Thyroid gland (tissue), 4 donors: ENCODE data around the gene CDCA4. TPM values are rescaled to one million over a fixed set of nuclear protein-coding genes. Genes with fewer than 3 reads are reported as not detected.
A peak's percentile ranks its signal among the peaks of the same experiment; 100 is the strongest.

Experiments used
- DNase-seq, 2 donors: peaks; one replicate each; pipeline ENCODE4 v3.0.0-alpha.2; 2019
- H3K27ac ChIP-seq, 3 donors: fragments of 200-600 bp; sonication (generic); 1 replicate in 2 of 3; 2 replicates in 1 of 3; pipeline ENCODE4 v1.5.1; 2016 to 2019; ENCODE audit warnings: mild to moderate bottlenecking in 1 of 3, moderate library complexity in 1 of 3
- H3K27me3 ChIP-seq: fragments of 200-600 bp; sonication (generic); one replicate; pipeline ENCODE4 v1.5.1; 2019
- H3K36me3 ChIP-seq, 2 donors: fragments of 200-600 bp; sonication (generic); one replicate each; pipeline ENCODE4 v1.5.1; 2016 to 2019
- H3K4me1 ChIP-seq, 2 donors: fragments of 200-600 bp; sonication (generic); one replicate each; pipeline ENCODE4 v1.5.1; 2017 to 2019
- H3K4me3 ChIP-seq, 3 donors: fragments of 200-600 bp; sonication (generic); replicated peaks in 1 of 3; 1 replicate in 2 of 3; 2 replicates in 1 of 3; pipeline ENCODE4 v1.5.1; 2016; ENCODE audit warnings: mild to moderate bottlenecking in 1 of 3
- H3K9me3 ChIP-seq: fragments of 200-600 bp; sonication (generic); one replicate; pipeline ENCODE4 v1.5.1; 2017
- POLR2A ChIP-seq, 2 donors: fragments of 450-650 bp; IDR thresholded peaks; one replicate each; pipeline ENCODE4 v1.6.1; 2017; ENCODE audit warnings: antibody characterized with exemption in 2 of 2, mild to moderate bottlenecking in 2 of 2, moderate library complexity in 1 of 2
- WGBS, 2 donors: methylation state at CpG; one replicate each; pipeline ENCODE4 v1.1.5; 2017; 5-methylcytosine and 5-hydroxymethylcytosine counted together
- intact Hi-C: fragments of 100-400 bp; cut with DNase I; formaldehyde crosslinking; loops from one replicate; pipeline ENCODE4 v1.15.1; 2023
- total RNA-seq, 4 donors: library from RNA; depleted of rRNA; stranded (reverse); fragments of >200 nt; gene quantifications; one replicate each; pipeline ENCODE4 v1.2.3, GENCODE V29; 2016
- TF ChIP-seq, protein P1 (sequence below), 6 experiments: fragments of 200-600 bp in 3 of 6; fragments of 450-650 bp in 3 of 6; sonication (generic) in 3 of 6; IDR thresholded peaks; one replicate each; pipeline ENCODE4 v1.5.1; 2016 to 2019; ENCODE audit warnings: antibody characterized with exemption in 6 of 6, mild to moderate bottlenecking in 2 of 6, inconsistent platforms in 1 of 6, moderate library complexity in 1 of 6

Gene CDCA4
- total RNA-seq, 4 donors from 2014 or later: 5.8 to 8.1 (median 7.3) TPM

DNA sequence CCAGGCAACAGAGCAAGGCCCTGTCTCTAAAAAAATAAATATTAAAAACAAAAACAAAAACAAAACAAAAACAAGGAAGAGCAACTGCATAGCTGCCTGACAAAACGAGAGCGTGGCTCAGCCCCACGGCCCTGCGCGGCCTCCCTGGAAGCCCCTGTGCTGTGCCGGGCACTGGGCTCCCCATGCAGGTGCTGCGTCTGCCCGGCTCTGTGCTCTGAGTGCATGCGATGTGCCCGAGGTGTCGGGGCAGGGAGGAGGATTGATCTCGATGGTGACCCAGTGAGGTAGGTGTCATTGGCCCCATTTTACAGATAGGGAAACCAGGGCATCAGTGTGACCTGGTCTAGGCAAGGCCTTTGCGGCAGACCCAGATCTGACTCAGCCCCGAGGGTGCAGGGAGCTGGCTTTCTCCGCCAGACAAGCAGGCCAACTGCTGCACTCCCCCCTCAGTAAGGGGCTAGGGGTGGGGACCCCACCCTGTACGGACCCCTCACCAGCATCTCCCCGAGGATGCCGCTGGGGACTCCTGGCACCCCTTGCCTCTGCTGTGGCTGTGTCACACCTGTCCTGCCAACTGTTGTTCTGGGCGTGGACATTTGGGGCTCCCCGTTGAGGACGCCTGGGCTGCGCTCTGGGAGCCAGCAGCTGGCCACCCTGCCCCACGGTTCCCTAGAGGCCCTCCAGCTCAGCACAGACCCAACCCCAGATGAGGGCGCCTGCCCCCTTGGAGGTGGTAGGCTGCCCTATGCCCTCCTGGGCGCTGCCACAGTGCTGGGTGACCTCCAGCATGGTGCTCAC is 29.1 kb upstream of the CDCA4 start:
- H3K9me3 ChIP-seq: no peaks in the 10 kb centered on the region
- no peak for DNase-seq
- no peak for TF ChIP-seq POLR2A (IDR thresholded peaks at IDR 0.05)
- TF ChIP-seq, protein P1, sequence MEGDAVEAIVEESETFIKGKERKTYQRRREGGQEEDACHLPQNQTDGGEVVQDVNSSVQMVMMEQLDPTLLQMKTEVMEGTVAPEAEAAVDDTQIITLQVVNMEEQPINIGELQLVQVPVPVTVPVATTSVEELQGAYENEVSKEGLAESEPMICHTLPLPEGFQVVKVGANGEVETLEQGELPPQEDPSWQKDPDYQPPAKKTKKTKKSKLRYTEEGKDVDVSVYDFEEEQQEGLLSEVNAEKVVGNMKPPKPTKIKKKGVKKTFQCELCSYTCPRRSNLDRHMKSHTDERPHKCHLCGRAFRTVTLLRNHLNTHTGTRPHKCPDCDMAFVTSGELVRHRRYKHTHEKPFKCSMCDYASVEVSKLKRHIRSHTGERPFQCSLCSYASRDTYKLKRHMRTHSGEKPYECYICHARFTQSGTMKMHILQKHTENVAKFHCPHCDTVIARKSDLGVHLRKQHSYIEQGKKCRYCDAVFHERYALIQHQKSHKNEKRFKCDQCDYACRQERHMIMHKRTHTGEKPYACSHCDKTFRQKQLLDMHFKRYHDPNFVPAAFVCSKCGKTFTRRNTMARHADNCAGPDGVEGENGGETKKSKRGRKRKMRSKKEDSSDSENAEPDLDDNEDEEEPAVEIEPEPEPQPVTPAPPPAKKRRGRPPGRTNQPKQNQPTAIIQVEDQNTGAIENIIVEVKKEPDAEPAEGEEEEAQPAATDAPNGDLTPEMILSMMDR (IDR thresholded peaks at IDR 0.05): no peak
- intact Hi-C loops: loop anchor here (10.0 kb wide), 1 partner anchor 275 kb away; no protein-coding TSS in a partner anchor
- H3K4me3 ChIP-seq: no peak overlapping the region
- peak overlapping the region in 1 of 3 donors; percentile 9 for H3K27ac ChIP-seq
- H3K4me1 ChIP-seq: peaks cover 0 to 12% of the 10 kb centered on the region in 2 donors
- H3K27me3 ChIP-seq: no peaks in the 10 kb centered on the region
- H3K36me3 ChIP-seq: no peaks in the 10 kb centered on the region
- 80 to 87% methylated on average over 13 to 21 of the region's 25 CpGs for whole genome bisulfite sequencing, 2 donors

DNA sequence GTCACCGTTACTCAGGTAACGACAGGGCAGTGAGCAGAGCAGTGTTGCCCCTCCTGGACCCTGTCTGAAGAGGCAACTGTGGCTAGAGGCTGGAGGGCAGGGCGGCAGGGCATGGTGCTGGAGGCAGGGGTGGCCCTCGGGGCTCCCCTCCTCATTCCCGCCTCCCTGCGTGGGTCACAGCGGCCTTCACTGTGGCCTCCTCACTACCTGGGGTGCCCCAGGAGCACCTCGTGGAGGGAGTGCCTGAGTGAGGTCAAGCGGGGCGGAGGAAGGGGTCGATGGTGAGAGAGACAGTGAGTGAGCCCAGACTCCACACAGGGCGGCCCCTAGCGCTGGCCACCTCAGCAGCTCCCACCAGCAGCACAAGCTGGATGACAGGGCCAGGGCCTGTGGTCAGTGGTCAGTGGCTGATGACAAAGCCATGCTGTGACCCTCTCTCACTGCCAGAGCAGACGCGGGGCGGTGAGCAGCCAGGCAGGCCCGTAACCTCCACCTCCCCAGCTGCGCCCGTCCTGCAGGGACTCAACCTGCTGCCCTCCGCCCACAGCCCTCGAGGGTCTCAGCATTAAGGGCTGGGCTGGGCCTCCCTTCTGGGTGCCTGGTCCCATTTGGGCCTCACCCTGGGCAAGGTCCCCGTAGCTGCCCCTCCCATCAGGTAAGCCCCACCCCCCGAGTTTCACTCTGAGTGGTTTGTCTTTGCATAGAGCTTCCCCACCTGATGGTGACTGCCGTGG is 26.6 kb upstream of the CDCA4 start:
- no peak for TF ChIP-seq POLR2A (IDR thresholded peaks at IDR 0.05)
- TF ChIP-seq, protein P1 (IDR thresholded peaks at IDR 0.05): no peak
- peaks cover 0 to 12% of the 10 kb centered on the region in 2 donors for H3K4me1 ChIP-seq
- H3K9me3 ChIP-seq: no peaks in the 10 kb centered on the region
- WGBS, 2 donors: 88% methylated on average over 12 to 19 of the region's 24 CpGs
- intact Hi-C loops: loop anchor here (2.0 to 10.0 kb wide), 2 partner anchors 73 to 273 kb away; no protein-coding TSS in a partner anchor
- H3K36me3 ChIP-seq: no peaks in the 10 kb centered on the region
- no peak for DNase-seq
- H3K27ac ChIP-seq: no peak overlapping the region
- no peaks in the 10 kb centered on the region for H3K27me3 ChIP-seq
- no peak overlapping the region for H3K4me3 ChIP-seq

DNA sequence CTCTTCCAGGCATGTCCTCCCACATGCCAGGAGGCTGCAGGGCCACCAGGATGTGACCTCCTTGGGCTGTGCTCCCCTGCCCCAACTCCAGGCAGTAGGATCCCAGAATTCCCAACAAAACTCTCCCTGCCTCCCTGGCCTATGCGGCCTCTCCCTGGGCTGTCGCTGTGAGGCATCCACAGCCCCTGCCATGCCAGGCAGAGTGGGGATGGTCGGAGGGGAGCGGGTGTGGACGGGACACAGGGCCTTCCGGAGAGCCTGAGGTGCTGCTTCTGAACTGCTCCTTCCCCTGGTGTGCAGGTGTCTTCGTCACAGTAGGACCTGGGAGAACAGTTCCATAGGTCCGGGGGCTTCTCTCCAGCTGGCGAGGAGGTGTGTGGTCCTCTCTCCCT is 26.0 kb upstream of the CDCA4 start:
- no peak for TF ChIP-seq POLR2A (IDR thresholded peaks at IDR 0.05)
- TF ChIP-seq, protein P1 (IDR thresholded peaks at IDR 0.05): no peak
- no peak for DNase-seq
- Histone ChIP-seq H3K36me3 (no peaks in the 10 kb centered on the region), H3K4me3 (no peak overlapping the region), H3K27me3 (no peaks in the 10 kb centered on the region), H3K27ac (no peak overlapping the region), H3K9me3 (no peaks in the 10 kb centered on the region), H3K4me1 (peaks cover 0 to 12% of the 10 kb centered on the region in 2 donors)
- intact Hi-C loops: loop anchor here (2.0 to 10.0 kb wide), 2 partner anchors 72 to 272 kb away; no protein-coding TSS in a partner anchor
- WGBS, 2 donors: 88 to 97% methylated on average over 3 to 9 of the region's 9 CpGs

DNA sequence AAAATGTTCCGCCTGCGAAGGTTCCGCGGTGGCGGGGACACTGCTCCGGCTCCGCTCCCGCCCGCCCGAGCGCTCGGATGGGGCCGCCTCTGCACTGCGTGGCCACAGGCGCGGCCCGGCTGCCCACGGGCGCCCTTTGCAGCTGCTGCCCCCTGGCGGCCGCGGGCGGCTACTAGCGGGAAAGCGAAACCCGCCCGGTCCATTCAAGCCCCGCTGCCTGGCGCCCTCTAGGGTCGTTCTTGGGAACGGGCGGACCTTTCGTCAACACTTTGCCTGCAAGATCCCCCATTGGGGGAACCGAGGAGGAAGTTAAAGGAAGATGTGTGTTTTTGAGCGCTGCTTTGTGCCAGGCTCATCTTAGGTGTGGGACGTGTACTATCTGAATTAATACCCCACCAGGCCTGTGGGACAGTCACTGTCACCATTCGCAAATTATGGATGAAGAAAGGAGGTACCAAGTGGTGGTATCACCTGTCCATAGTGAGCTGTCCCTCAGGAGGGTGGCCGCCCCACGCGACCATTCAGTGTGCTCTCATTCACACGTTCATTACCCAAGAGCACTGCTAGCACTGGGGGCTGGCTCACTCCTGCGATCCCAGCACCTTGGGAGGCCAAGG is 24.9 kb upstream of the CDCA4 start:
- no peaks in the 10 kb centered on the region for H3K9me3 ChIP-seq
- no peaks in the 10 kb centered on the region for H3K36me3 ChIP-seq
- H3K27ac ChIP-seq: no peak overlapping the region
- H3K4me3 ChIP-seq: no peak overlapping the region
- DNase-seq: peak; percentile 87 to 93
- no peaks in the 10 kb centered on the region for H3K27me3 ChIP-seq
- peaks cover 0 to 11% of the 10 kb centered on the region in 2 donors for H3K4me1 ChIP-seq
- WGBS, 2 donors: 4 to 11% methylated on average over 23 to 35 of the region's 42 CpGs
- intact Hi-C loops: loop anchor here (2.0 to 10.0 kb wide), 2 partner anchors 71 to 271 kb away; no protein-coding TSS in a partner anchor
- no peak for TF ChIP-seq POLR2A (IDR thresholded peaks at IDR 0.05)
- TF ChIP-seq, protein P1 (IDR thresholded peaks at IDR 0.05): peak; percentile 97 to 100 (median 100)
